Stimulated activated CD8-positive, alpha-beta memory T cell treated with anti-CD3 and anti-CD28 coated beads, Interleukin-4, amount 100 ng/mL, for 4 hours (primary cell): ENCODE measurements around the gene ANO1.
A peak's percentile ranks its signal among the peaks of the same experiment; 100 is the strongest.

Experiments
- DNase-seq, 2 donors: peaks; one replicate each; pipeline ENCODE4 v3.0.0-alpha.2; 2020; ENCODE audit warnings: low read depth in 2 of 2, low spot score in 1 of 2

The ANO1 gene

DNA sequence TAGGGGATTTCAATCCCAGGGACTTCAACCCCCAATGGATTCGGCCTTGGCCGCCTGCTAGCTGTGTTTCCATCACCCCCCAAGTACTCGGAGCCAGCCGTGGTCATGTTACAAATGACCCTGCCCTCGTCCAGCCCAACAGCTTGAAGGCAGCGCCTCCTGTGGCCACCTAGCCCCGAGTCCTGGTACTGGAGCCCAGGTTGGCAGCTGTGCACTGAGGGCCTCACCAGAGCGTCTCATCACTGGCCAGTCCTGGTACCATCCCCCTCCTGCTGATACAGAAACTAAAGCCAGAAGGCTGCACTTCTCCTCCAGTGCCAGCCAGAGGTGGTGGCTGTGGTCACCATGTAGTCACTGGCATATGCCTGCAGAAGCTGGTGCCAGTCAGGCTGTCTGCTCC, 80.1 kb downstream of the ANO1 start:
- DNase-seq, result no peak

DNA sequence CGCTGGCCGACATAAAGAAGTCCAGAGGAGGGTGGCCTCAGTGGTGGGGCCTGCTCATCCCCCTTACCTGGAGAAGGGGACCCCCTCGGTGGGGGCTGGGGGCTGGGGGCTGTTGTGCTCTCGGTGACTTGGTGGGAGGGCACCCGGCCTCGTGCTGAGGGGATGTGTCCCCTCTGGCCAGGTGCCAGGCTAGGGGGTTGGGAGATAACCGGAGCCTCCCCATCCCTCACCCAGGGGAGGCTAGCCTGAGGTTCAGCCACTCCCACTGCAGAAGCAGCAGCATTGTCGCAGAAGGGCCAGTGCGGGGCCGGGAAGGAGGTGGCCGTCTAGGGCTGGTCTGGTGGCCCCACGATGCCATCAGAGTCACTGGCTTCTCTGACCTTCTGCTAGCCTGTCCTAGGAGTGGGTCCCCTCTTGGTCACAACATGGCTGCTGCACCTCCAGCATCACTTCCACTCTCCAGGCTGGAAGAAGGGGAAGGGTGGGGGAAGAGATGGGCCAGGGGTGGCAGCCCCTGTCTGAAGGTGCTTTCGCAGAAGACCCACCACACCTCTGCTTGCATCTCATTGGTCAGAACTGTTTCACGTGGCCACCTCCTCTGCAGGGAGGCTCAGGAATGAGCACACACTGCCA, 80.8 kb downstream of the ANO1 start:
- no peak for DNase-seq

DNA sequence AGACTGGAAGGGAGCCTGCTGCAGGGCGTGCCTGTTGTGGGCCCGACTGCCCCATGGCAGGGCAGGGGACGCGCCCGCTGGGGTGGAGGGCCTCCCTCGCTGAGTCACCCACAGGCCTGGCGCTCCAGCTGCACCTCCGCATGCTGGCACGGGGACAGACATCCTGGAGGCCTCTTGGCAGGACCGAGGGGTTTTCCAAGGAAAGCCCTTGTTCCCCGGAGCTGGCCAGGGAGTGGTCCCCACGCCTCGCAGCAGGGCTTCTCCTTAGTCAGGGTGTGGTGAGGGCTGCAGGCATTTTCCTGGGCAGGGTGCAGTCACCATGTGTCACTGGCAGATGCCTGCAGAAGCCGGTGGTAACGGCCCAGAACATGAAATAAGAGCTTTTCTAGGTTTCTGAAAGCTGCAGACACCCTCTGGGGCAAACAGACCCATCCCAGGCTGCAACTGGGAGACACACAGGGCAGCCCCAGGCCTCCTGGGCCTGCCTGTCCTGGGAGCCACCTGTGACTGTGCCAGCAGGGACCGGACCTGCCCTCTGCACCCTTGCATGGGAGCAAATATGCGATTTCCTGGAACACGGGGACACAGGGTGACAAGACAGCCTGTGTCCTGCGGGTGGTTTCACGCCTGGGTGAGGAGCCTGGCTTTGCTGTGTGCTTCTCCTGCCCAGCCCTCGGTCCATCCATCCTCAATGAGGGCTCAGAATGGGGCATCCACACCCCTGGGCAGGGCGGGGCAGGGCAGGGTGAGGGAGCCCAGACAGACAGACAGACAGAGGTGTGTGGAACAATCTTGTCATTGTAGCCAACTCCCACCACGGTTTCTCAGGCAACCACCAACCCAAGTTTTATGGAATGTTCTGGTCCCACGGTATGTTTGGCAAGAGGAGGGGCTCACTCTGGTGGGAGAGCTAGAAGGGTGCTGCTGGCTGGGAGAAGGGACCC, 81.8 kb downstream of the ANO1 start:
- no peak for DNase-seq

DNA sequence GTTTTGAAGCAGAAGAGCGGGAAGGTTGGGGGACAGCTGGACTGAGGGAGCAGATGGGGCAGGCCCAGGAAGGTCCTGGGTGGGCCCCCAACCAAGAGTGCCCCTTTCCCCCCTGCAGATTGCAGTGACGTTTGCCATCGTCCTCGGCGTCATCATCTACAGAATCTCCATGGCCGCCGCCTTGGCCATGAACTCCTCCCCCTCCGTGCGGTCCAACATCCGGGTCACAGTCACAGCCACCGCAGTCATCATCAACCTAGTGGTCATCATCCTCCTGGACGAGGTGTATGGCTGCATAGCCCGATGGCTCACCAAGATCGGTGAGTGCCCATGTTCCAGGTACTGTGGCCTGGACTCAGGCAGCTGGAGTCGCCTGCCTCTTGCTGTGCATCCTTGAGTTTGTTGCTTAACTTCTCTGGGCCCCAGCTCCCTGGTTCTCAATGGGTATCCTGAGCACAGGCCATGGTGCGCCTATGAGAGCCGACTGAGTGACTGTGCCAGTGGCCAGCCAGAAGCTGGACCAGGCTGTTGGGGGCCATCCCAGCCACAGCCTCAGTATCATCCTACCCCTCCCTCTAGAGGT, 83.0 kb downstream of the ANO1 start:
- no peak for DNase-seq

DNA sequence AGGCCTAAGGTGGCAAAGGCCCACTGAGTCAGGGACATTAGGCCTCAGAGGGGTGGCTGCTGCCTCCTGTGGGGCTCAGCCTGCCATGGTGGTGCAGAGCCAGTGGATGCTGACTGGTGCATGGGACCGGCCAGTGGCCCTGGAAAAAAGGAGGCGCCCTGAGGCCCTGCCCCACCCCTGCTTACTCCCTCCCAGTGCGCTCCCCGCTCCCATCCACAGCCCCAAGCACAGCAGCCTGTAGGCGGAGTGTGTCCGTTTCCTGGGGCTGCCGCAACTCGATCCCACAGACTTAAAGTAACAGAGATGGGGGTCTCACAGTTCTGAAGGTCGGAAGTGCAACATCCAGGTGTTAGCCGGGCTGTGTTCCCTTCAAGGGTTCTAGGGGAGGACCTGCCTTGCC, 86.6 kb downstream of the ANO1 start:
- DNase-seq, result no peak

DNA sequence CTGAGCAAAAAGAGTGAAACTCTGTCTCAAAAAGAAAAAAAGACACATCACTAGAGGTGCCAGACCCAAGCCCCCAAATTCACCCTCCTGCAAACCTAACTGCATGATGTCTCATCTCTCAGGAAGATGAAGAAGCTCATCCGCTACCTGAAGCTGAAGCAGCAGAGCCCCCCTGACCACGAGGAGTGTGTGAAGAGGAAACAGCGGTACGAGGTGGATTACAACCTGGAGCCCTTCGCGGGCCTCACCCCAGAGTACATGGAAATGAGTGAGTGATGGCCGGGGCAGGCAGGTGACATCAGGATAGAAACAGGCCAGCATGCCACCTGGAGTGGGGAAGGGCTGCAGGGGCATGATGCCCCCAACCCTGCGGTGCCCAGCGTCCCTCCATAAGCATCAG, 89.0 kb downstream of the ANO1 start:
- no peak for DNase-seq

DNA sequence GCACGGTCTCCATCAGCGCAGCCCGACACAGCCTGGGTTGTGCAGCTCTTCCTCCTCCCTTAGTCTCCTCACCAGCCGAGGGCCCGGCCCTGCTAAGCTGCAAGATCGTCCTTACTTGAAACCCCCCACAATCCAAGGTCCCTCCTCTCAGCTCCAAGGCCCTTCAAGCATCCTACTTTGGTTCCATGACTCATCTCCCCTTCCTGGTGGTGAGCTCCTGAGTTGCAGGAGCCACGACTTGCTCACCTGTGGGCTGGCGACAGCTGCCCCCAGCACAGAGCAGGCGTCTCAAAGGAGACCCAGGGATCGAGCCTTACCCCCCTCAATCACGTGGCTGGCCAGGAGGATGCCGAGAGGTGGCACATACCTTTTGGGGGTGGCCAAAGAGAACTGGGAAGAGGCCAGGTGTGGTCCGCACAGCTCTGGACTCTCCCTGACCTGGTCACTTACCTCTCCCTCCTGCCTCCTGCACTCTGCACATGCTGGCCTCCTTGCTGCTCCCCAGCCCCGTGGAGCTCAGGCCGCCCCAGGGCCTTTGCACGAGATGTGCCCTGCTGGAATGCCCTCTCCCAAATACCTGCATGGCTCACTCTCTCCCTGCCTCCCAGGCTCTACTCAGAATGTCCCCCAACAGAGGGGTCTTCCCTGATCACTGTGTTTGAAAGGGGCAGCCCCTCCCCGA, 89.7 kb downstream of the ANO1 start:
- no peak for DNase-seq

DNA sequence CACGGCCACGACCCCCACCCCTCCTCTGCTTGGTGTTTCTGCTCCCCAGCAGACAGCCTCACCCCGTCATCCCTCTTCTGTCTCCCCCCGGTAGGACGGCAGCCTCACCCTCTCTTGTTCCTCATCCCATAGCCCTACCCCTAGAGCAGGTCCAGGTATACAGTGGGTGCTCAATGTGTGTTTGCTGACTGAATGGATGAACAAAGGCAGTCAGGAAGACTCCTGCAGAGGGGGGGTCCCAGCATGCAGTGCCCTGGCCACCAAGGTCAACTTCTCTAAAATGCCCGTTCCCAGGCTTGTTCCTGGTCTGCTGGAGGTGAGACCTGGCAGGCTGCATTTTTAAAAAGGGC, 90.3 kb downstream of the ANO1 start:
- no peak for DNase-seq

DNA sequence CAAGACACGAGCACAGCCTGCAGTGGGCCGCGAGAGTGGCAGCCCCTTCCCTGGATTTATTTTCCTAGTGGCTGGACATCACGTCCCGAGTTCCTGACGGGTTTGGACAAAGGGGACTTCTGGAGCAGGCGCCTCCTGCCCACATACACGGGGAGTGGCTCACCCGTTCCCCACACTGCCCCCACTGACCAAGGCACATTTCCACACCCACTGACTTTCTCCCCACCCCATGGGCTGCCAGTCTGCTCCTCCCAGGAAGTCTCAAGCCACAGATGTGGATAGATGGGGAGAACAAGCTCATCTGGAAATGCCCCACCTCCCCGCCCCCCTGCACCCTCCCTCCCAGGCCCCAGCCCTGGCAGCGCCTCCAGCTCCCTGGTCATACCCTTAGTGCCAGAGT, 91.0 kb downstream of the ANO1 start:
- no peak for DNase-seq

DNA sequence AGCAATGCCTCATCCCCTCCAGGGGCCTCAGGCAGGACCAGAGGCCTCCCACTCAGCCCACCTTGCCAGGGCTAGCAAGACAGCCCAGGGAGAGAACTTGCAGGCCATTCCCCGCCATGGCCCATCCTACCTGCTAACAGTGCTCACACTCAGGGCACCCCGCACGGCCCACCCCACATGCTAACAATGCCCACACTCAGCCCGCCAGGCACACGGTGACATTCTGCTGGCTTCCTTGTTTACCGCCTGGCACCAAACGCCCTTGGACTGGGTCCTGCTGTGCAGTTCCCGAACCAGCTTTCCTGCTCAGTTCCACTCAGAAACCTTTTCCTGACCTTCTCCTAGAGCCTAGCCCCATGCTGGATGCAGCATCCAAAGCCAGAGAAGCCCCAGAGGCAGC, 91.5 kb downstream of the ANO1 start:
- no peak for DNase-seq

DNA sequence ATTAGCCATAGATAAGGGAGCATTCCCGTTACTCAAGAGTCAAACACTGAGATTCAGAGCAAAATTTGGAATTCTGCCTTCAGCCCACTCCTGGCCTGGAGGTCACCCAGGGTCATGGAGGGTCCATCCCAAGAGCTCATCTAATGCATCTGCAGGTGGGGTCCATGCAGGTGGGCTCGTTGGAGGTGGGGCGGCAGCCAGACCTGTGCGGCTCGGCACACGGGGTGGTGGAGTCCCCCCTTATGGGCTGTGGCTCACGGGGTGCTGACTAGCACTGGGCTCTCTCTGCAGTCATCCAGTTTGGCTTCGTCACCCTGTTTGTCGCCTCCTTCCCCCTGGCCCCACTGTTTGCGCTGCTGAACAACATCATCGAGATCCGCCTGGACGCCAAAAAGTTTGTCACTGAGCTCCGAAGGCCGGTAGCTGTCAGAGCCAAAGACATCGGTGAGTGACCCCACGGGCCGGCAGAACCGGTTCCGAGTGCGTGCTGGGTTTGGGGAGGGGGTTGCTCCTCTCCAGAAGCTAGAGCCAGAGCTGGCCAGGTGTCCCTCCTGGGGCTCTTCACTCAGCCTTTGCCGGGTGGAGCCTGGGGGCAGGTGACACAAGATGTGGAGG, 92.6 kb downstream of the ANO1 start:
- DNase-seq, result no peak

DNA sequence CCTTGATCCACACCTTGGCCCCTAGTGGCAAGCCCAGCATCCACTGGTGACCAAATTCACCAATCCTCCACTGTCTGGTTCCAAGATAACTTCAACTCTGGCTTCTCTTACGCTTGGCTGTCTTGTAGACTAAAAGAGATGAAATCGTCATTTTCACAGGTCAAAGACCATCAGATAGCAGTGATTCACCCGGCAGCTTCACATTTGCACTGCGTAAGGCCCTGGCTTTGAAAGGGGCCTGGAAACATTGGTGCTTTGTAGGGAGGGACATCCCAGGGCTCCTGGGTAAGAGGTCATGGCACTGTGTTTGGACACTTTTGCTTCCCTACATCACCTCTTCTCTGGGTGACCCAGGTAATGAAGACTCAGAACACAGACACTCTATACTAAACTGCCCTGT, 94.9 kb downstream of the ANO1 start:
- DNase-seq, result no peak

DNA sequence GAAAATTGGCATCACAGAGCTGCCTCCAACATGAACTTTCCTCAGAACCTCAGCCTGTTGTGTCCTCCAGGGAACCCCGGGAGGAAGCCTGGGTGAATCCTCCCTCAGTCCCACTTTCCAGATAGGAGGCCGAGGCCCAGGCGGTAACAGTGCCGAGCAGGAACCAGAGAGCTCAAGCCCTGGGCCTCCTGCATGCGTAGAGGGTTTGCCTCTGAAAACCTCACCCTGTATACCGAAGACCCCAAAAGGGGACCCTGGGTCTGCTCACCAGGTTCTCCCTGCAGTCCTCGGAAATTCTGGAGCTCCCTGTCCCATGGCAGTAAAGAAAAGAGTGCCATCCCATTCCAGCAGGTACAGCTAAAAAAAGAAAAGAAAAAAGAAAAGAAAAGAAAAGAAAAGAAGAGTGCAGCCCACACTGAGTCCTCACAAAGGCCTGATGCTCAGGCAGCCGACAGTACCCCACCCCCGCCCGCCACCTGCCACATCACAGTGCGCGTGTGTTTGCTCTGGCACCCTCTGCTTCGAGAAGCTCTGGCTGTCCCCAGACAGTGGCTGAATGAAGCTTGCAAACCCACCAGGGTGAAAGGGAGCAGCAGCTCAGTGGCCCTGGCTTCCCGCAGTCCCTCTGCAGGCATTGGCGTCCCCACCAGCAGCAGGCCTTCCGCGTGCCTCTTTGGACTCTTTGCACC, 96.6 kb downstream of the ANO1 start:
- DNase-seq, result no peak

DNA sequence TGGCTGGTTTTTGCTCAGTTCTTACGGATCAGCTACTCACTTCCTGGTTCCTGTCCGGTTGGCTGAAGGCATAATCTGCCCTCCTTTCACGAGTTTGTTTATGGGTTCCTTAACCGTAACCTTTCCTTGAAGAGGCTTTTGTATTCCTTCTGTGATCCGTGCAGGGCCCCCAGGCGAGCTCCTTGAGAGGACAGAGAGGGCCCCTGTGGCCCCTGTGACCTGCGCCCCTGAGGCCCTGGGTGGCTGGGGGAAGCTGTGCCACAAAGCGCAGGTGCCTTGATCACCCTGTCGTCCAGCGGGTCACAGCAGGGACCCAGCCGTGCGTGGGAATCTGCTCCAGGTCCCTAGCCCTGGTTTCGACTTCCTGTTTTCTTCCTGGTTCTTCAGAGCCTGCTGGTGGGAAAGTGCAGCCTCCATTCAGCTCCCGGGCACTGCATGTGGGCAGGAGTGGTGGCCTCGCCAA, 97.2 kb downstream of the ANO1 start:
- DNase-seq, result no peak

DNA sequence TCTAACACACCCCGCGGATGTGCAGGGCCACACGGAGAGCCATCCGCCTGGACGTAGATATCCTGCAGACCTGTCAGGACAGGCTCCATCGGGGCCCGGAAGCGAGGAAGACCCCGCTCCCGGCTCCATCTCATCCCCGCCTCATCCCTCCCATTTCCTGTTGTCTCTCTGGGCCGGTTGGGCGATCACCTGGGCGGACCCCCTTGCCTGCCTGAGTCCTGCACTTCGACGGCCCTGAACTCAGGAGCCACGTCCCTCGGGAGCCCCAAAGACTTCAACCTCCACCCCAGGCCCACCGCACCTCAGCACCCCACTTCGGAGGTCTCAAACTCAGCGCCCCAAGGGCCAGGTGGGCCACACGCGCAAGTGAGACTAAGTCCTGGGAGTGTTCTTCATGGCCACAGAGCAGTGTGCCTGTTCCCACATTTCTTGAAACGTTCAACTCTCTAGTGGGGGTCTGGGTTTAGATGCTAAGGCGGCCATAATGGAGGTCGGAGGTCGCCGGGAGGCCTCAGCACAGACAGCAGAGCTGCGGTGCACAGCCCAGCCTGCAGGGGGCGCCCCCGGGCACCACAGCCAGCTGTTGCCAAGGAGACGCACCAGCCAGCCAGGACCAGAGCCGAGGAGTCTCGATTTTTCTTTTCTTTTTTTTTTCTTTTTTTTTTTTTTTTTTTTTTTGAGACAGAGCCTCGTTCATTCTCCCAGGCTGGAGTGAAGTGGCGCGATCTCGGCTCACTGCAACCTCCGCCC, 99.0 kb downstream of the ANO1 start:
- peak in 1 of 2 donors; percentile 6 for DNase-seq

DNA sequence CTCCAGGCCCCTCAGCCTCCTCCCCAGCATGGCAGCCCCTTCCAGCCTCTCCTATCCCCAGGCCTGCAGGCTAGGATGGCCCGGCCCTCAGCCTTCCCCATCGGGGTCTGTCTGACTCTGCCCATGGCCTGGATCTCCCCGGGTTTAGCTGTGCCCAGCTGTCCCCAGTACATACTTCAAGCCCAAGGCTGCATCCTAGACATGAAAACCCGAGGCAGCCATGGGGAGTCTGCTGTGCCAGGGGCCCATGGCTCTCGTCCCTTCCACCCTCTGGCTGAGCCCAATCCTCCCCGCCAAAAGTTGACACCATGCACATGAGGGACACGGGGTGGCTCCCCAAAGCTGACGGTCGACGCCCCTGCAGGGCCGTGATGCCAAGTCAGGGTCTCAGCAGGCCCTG, 102.8 kb downstream of the ANO1 start:
- no peak for DNase-seq

DNA sequence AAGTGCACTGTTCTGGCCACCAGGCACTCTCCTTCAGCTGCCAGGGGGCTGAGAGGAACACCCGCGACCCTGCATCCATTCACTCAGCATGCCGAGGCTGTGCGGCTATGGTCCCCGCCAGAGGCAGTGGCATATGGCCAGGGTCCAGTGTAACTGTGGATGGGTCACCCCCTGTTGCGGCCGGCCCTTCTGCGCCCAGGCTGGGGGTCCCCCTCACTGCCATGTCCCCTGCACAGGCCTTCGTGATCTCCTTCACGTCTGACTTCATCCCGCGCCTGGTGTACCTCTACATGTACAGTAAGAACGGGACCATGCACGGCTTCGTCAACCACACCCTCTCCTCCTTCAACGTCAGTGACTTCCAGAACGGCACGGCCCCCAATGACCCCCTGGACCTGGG, 104.1 kb downstream of the ANO1 start:
- no peak for DNase-seq

DNA sequence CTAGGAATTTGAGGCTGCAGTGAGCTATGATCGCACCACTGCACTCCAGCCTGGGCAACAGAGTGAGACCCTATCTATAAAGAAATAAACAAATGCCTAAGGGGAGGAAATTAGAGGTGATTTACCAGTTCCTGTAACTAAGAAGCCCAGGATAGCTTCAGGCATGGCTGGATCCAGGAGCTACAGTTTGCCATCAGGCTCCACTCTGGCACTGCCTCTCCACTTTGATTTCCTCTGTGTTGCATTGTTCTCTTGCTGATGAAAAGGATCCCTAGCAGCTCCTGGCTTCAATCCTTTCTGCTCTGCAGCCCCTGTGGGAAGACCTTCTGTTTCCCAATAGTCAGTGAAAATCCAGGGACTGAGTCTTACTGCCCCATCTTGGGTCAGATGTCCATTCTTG, 104.9 kb downstream of the ANO1 start:
- DNase-seq, result no peak

DNA sequence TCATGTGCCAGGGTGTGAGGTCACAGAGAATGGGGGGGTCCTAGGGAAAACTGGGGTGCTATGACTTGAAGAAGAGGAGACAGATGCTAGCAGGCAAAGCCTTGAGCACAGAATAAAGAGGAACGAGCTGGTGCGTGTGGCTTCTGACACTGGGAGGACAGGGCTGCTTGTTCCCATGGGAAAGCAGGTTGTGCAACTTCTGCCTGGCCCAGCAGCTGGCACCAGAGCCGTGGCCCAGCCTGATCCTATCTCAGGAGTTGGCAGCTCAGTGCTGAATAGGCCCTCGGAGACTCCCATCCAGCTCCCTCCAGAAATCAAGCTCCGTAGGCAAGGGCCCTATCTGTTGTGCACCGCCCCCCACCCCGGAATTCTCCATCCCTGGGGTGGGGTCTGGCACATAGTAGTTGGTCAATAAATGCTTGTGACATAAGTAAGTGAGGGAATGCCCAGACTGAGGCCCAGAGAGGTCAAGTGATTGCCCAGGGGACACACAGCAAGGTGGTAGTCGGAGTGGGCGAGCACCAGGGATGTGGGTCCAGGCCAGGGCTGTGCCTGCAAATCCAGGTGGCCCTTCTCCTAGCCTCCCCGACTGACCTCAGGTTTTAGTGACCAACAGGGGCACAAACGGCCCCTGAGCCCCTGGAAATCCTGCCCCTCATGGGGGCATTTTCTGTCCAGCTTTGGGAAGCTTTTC, 105.5 kb downstream of the ANO1 start:
- no peak for DNase-seq
